Prostate gland (tissue), 2 donors: ENCODE results near the gene INSR. TPM values are rescaled to one million over a fixed set of nuclear protein-coding genes. Genes with fewer than 3 reads are reported as not detected.

ENCODE experiments used
- DNase-seq: peaks from one replicate; pipeline ENCODE4 v3.0.0-alpha.2; 2019; ENCODE audit warnings: low spot score
- H3K27ac ChIP-seq, 2 donors: fragments of 200-600 bp; sonication (generic); 2 replicates each; pipeline ENCODE4 v1.5.1; 2017 to 2019
- H3K27me3 ChIP-seq: fragments of 200-600 bp; sonication (generic); replicated peaks from 2 replicates; pipeline ENCODE4 v1.5.1; 2019; ENCODE audit not compliant: insufficient read depth
- H3K36me3 ChIP-seq, 2 donors: fragments of 200-600 bp; sonication (generic); 1 replicate in 1 of 2; 2 replicates in 1 of 2; pipeline versions ENCODE4 v1.5.1 to v1.8.1; 2017 to 2019
- H3K4me1 ChIP-seq: fragments of 200-600 bp; sonication (generic); replicated peaks from 2 replicates; pipeline ENCODE4 v1.5.1; 2019
- H3K4me3 ChIP-seq, 2 donors: fragments of 200-600 bp; sonication (generic); 2 replicates each; pipeline ENCODE4 v1.5.1; 2017 to 2019
- H3K9me3 ChIP-seq: fragments of 200-600 bp; sonication (generic); 2 replicates; pipeline ENCODE4 v1.5.1; 2017
- POLR2A ChIP-seq: fragments of 450-650 bp; IDR thresholded peaks from one replicate; pipeline ENCODE4 v1.6.1; 2016; ENCODE audit warnings: antibody characterized with exemption, mild to moderate bottlenecking
- POLR2AphosphoS5 ChIP-seq: sonication (generic); formaldehyde crosslinking; IDR thresholded peaks from one replicate; pipeline ENCODE4 v1.6.1; 2017; ENCODE audit warnings: antibody characterized with exemption
- WGBS: methylation state at CpG from one replicate; pipeline ENCODE4 v1.1.5; 2018; 5-methylcytosine and 5-hydroxymethylcytosine counted together
- intact Hi-C: fragments of 100-400 bp; cut with DNase I; formaldehyde crosslinking; loops from one replicate; pipeline ENCODE4 v1.14.2; 2022
- total RNA-seq, 2 donors: library from RNA; depleted of rRNA; stranded (reverse); fragments of >200 nt; gene quantifications; one replicate each; pipeline ENCODE4 v1.1.0, GENCODE V29; 2016
- TF ChIP-seq, protein P1 (sequence below), 4 experiments: fragments of 200-600 bp in 2 of 4; fragments of 450-650 bp in 2 of 4; sonication (generic) in 2 of 4; IDR thresholded peaks; 1 replicate in 3 of 4; 2 replicates in 1 of 4; pipeline ENCODE4 v1.5.1; 2016 to 2019; ENCODE audit warnings: antibody characterized with exemption in 4 of 4, mild to moderate bottlenecking in 2 of 4, moderate library complexity in 2 of 4

The INSR gene
- total RNA-seq, 2 donors from 2014 or later, result 51.2 to 124 TPM

DNA sequence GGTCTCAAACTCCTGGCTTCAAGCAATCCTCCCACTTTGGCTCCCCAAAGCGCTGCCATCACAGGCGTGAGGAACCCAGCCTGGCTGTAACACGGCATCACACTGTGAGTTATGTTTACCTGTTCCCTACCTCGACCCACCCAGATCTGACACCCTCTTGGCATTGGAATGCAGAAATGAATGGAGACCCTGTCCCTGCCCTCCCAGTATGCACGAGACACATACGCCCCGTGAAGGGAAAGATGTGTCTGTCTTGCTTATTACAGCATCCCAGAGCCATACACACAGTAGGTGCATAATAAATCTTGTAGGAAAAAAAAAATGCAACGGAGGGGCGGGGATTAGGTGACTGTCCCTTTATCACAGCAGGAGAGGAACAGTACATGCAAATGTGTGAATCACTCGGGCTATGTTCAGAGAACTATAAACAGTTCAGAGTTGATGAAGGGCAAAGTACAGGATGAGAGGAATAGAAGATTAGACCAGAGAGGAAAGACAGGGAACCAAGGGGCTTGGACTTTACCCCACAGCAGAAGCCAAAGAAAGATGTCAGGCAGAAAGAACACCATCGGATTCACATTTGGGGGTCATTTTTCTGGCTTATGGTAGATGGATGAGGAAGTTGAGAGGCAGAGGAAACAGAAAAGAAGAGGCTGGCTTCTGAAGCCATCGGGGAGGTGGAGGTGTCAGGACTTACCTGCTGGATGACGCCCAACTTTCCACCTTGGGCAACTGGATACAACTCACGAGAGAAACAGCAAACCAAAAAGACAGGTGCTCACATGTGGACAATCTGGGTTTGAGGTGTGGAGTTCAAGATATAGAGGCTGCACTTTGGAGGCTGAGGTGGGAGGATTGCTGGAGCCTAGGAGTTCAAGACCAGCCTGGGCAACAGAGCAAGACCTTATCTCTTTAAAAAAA, 94.3 kb downstream of the INSR start:
- DNase-seq, result no peak
- no peaks in the 10 kb centered on the region for H3K9me3 ChIP-seq
- no peak overlapping the region for H3K27ac ChIP-seq
- no peaks in the 10 kb centered on the region for H3K36me3 ChIP-seq
- no peak for TF ChIP-seq POLR2AphosphoS5
- TF ChIP-seq, protein P1, sequence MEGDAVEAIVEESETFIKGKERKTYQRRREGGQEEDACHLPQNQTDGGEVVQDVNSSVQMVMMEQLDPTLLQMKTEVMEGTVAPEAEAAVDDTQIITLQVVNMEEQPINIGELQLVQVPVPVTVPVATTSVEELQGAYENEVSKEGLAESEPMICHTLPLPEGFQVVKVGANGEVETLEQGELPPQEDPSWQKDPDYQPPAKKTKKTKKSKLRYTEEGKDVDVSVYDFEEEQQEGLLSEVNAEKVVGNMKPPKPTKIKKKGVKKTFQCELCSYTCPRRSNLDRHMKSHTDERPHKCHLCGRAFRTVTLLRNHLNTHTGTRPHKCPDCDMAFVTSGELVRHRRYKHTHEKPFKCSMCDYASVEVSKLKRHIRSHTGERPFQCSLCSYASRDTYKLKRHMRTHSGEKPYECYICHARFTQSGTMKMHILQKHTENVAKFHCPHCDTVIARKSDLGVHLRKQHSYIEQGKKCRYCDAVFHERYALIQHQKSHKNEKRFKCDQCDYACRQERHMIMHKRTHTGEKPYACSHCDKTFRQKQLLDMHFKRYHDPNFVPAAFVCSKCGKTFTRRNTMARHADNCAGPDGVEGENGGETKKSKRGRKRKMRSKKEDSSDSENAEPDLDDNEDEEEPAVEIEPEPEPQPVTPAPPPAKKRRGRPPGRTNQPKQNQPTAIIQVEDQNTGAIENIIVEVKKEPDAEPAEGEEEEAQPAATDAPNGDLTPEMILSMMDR (IDR thresholded peaks at IDR 0.05), result no peak
- no peak for TF ChIP-seq POLR2A
- intact Hi-C loops, result no loop called here
- H3K27me3 ChIP-seq, result no peaks in the 10 kb centered on the region
- H3K4me3 ChIP-seq, result no peak overlapping the region
- no peaks in the 10 kb centered on the region for H3K4me1 ChIP-seq
- WGBS, result 63% methylated on average over 14 of the region's 14 CpGs

DNA sequence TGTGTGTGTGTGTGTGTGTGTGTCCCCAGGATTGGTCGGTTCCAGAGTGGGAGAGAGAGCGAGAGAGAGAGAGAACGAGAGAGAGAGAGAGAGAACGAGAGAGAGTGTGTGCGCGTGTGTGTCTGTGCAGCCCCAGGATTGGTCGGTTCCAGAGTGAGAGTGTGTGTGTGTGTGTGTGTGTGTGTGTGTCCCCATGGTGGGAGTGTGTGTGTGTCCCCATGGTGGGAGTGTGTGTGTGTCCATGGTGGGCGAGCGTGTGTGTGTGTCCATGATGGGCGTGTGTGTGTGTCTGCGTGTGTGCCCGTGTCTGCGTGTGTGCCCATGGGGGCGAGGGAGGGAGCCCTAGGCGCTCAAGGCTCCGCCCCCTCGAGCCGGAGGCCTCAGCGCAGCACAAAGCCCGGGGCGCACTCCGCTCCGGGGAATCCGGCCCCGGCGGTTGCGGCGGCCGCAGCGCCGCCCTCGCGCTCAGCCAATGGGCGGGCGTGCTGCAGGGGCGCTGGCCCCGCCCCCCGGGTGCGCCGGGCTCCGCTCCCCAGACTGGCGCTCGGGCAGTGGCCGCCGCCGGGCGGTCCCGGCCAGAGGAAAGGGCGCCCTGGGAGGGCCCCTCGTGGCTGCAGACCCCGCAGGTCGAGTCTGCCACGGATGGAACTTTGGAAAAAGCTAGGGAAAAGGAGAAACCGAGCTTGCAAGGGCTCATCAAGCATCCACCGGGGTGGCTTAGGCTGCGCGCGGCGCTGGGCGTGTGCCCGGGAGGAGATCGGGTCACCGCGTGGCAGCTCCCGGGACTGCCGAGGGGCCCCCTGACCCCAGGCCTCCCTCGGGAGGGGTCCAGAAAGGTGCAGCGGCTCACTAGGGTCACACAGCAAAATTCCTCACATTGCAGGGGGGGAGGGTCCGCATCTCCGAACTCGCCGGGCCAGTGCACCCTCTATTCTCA, 96.2 kb downstream of the INSR start:
- Histone ChIP-seq H3K27ac (peak overlapping the region; percentile 83 to 86), H3K9me3 (no peaks in the 10 kb centered on the region), H3K27me3 (no peaks in the 10 kb centered on the region), H3K36me3 (no peaks in the 10 kb centered on the region), H3K4me1 (no peaks in the 10 kb centered on the region), H3K4me3 (peak overlapping the region; percentile 54 to 72)
- TF ChIP-seq, protein P1 (IDR thresholded peaks at IDR 0.05), result peak in 2 of 4 experiments; percentile 27 to 32
- TF ChIP-seq POLR2AphosphoS5 (peak; percentile 44), POLR2A (peak; percentile 62)
- peak; percentile 90 for DNase-seq
- intact Hi-C loops, result loop anchor here (1.0 kb wide), 1 partner anchor 96 kb away; the partner anchor contains the start of gene INSR
- WGBS, result under 1% methylated on average over 59 of the region's 72 CpGs

DNA sequence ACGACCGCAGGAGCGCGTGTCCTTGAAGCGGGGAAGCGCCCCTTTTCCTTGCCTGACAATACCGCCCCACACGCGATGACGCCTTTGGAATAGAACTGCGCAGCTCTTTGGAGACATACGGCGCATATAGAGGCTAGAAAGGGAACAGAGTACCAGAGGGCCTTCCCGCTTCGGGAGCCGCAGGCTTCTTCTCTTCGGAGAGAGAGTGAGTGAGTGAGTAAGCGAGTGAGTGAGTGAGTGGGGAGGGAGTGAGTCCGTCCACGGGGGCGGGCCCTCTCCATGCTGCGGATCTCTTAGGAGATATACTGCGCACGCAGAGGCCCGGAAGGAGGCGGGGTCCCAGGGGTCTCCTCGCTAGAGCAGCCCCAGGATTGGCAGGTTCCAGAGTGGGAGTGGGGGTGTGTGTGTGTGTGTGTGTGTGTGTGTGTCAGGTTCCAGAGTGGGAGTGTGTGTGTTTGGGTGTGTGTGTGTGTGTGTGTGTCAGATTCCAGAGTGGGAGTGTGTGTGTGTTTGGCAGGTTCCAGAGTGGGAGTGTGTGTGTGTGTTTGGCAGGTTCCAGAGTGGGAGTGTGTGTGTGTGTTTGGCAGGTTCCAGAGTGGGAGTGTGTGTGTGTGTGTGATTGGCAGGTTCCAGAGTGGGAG, 97.0 kb downstream of the INSR start:
- Histone ChIP-seq H3K36me3 (no peaks in the 10 kb centered on the region), H3K9me3 (no peaks in the 10 kb centered on the region), H3K4me1 (no peaks in the 10 kb centered on the region), H3K27me3 (no peaks in the 10 kb centered on the region), H3K4me3 (peak overlapping the region; percentile 54 to 72), H3K27ac (peak overlapping the region; percentile 83 to 86)
- under 1% methylated on average over 27 of the region's 27 CpGs for WGBS
- TF ChIP-seq POLR2AphosphoS5 (peak; percentile 49), POLR2A (no peak)
- TF ChIP-seq, protein P1 (IDR thresholded peaks at IDR 0.05), result no peak
- intact Hi-C loops, result no loop called here
- DNase-seq, result peak; percentile 87

DNA sequence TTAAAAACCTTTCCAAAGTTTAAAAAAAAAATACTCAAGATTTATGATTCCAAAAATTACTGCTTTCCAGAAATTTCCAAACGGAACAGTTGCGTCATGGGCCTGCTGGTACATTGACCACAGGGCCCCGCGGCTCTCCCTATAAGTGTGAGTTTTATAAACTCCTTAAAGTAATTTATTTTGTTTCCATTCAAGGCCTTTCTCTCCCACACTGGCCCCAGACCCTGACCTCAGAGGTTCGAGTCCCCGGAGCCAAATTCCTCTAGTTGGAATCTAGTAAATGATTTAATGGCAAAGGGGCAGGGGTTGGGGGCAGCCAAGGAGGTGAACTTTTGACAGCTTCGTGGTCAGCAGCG, 97.5 kb downstream of the INSR start:
- H3K4me1 ChIP-seq, result no peaks in the 10 kb centered on the region
- peak overlapping the region; percentile 54 to 72 for H3K4me3 ChIP-seq
- no peaks in the 10 kb centered on the region for H3K27me3 ChIP-seq
- no peaks in the 10 kb centered on the region for H3K9me3 ChIP-seq
- H3K36me3 ChIP-seq, result no peaks in the 10 kb centered on the region
- WGBS, result 29% methylated on average over 8 of the region's 8 CpGs
- H3K27ac ChIP-seq, result peak overlapping the region; percentile 83 to 86
- TF ChIP-seq, protein P1 (IDR thresholded peaks at IDR 0.05), result no peak
- TF ChIP-seq POLR2A, result no peak
- no peak for TF ChIP-seq POLR2AphosphoS5
- DNase-seq, result peak; percentile 11
- intact Hi-C loops, result no loop called here
